NCI-H1930 (cell line): ENCODE measurements around the gene HOXB3.
"Not testable (repeated sequence)": the region's sequence is repeated elsewhere in the genome, so short reads cannot be mapped to it uniquely, and the experiment has no call there.

Experiments used
- DNase-seq, 2 experiments: peaks; one replicate each; lab custom pipeline; 2025; lab: John Stamatoyannopoulos, UW

Gene HOXB3

GRCh38 chr17:48526608-48527546, 63.2 kb downstream of the HOXB3 start:
- DNase-seq, result no peak

- no peak for DNase-seq
These were observed 67.0 kb downstream of the HOXB3 start for GRCh38 chr17:48523010-48523409.

GRCh38 chr17:48522031-48522653, 67.9 kb downstream of the HOXB3 start:
- no peak for DNase-seq

- no peak for DNase-seq
These were observed 69.4 kb downstream of the HOXB3 start for GRCh38 chr17:48520631-48521079.

GRCh38 chr17:48519427-48519826, 70.6 kb downstream of the HOXB3 start:
- no peak for DNase-seq

- no peak for DNase-seq
These were observed 72.6 kb downstream of the HOXB3 start for GRCh38 chr17:48517478-48517877.

GRCh38 chr17:48515925-48516900, 73.8 kb downstream of the HOXB3 start:
- DNase-seq, result no peak

GRCh38 chr17:48514477-48514876, 75.6 kb downstream of the HOXB3 start:
- DNase-seq, result no peak

- DNase-seq, result no peak
These were observed 76.2 kb downstream of the HOXB3 start for GRCh38 chr17:48513666-48514455.

GRCh38 chr17:48513097-48513496, 76.9 kb downstream of the HOXB3 start:
- DNase-seq, result no peak

GRCh38 chr17:48510761-48511604, 79.1 kb downstream of the HOXB3 start:
- DNase-seq, result no peak

- DNase-seq, result no peak
These were observed 79.7 kb downstream of the HOXB3 start for GRCh38 chr17:48510381-48510760.

GRCh38 chr17:48509708-48510107, 80.3 kb downstream of the HOXB3 start:
- DNase-seq, result not testable (repeated sequence)

GRCh38 chr17:48506246-48506645, 83.8 kb downstream of the HOXB3 start:
- no peak for DNase-seq

- DNase-seq, result peak; percentile 20 to 51
These were observed 84.3 kb downstream of the HOXB3 start for GRCh38 chr17:48505788-48506187.

- DNase-seq, result no peak
These were observed 85.1 kb downstream of the HOXB3 start for GRCh38 chr17:48504953-48505352.

- DNase-seq, result no peak
These were observed 86.3 kb downstream of the HOXB3 start for GRCh38 chr17:48503747-48504146.

- DNase-seq, result no peak
These were observed 87.1 kb downstream of the HOXB3 start for GRCh38 chr17:48502901-48503300.

- no peak for DNase-seq
These were observed 87.7 kb downstream of the HOXB3 start for GRCh38 chr17:48502312-48502711.
